HCT116 (cell line): Measurements from ENCODE around the gene PEX6. TPM values are rescaled to one million over a fixed set of nuclear protein-coding genes. Genes with fewer than 3 reads are reported as not detected.

Source experiments
- ATAC-seq: fragments of 200-7000 bp; cut with Tn5 transposase; 2 replicates; pipeline ENCODE4 v1.9.1; 2020; ENCODE audit warnings: mild to moderate bottlenecking, moderate library complexity
- BruUV-seq: library from RNA; stranded (reverse); fragments of 400-500 nt; replicated peaks from 2 replicates; lab custom pipeline; 2021; lab: Mats Ljungman, UMichigan
- CTCF ChIA-PET: fragments of 300-600 bp; sonication (Branson Sonifier 250); formaldehyde crosslinking; loops from one replicate; lab custom pipeline; 2021; ENCODE audit warnings: antibody characterized with exemption; lab: Charles Lee
- POLR2A ChIA-PET: fragments of 300-600, 350-600 bp; sonication (Branson Sonifier 250); formaldehyde crosslinking; loops from one replicate; lab custom pipeline; 2021; ENCODE audit warnings: antibody characterized with exemption; lab: Charles Lee
- RAD21 ChIA-PET, 2 experiments: fragments of 300-600 bp; sonication (Branson Sonifier 250); formaldehyde crosslinking; loops; one replicate each; lab custom pipeline; 2023; ENCODE audit warnings: low total read pairs in 2 of 2; ENCODE audit not compliant: uncharacterized antibody in 2 of 2, unreplicated experiment in 2 of 2, low non-redundant PET in 1 of 2; lab: Charles Lee
- DNase-seq: peaks from one replicate; pipeline ENCODE4 v3.0.0-alpha.2; 2010; ENCODE audit warnings: low read depth, low spot score
- H2AFZ ChIP-seq: fragments of 200-600 bp; shearing (Covaris generic), sonication (generic); 2 replicates; pipeline ENCODE4 v1.6.1; 2017; ENCODE audit warnings: low read depth, mixed run types, mixed read lengths, antibody characterized with exemption, low read length; ENCODE audit not compliant: poor library complexity, severe bottlenecking
- H3K27ac ChIP-seq: 2 replicates; pipeline ENCODE4 v1.5.1; 2012; ENCODE audit warnings: low read depth, low read length
- H3K27me3 ChIP-seq: fragments of 200-600 bp; sonication (generic); 2 replicates; pipeline ENCODE4 v1.6.1; 2016; ENCODE audit warnings: mixed run types, low read length, mixed read lengths; ENCODE audit not compliant: insufficient read depth
- H3K36me3 ChIP-seq, 2 experiments: fragments of 200-500 bp in 1 of 2; fragments of 200-600 bp in 1 of 2; sonication (Bioruptor generic) in 1 of 2; sonication (generic) in 1 of 2; 2 replicates each; pipeline versions ENCODE4 v1.5.1 to v1.6.1; 2014 to 2016; ENCODE audit warnings: low read length in 2 of 2, inconsistent platforms in 1 of 2, mixed read lengths in 1 of 2, mixed run types in 1 of 2; ENCODE audit not compliant: insufficient read depth in 2 of 2, control insufficient read depth in 1 of 2
- H3K4me1 ChIP-seq, 2 experiments: fragments of 200-600 bp in 1 of 2; sonication (generic) in 1 of 2; 2 replicates each; pipeline versions ENCODE4 v1.5.1 to v1.6.1; 2012 to 2017; ENCODE audit warnings: low read length in 2 of 2, inconsistent platforms in 1 of 2, mild to moderate bottlenecking in 1 of 2, mixed read lengths in 1 of 2, mixed run types in 1 of 2, moderate library complexity in 1 of 2; ENCODE audit not compliant: insufficient read depth in 2 of 2, control insufficient read depth in 1 of 2
- H3K4me2 ChIP-seq: fragments of 200-600 bp; sonication (generic); 2 replicates; pipeline ENCODE4 v1.6.1; 2017; ENCODE audit warnings: mixed run types, low read length, mixed read lengths
- H3K4me3 ChIP-seq, 2 experiments: fragments of 200-600 bp in 1 of 2; sonication (generic) in 1 of 2; replicated peaks in 1 of 2; 2 replicates each; pipeline ENCODE4 v1.5.1; 2011 to 2016; ENCODE audit warnings: low read length in 2 of 2, control low read depth in 1 of 2, low read depth in 1 of 2, mild to moderate bottlenecking in 1 of 2, mixed read lengths in 1 of 2, mixed run types in 1 of 2
- H3K79me2 ChIP-seq: fragments of 200-600 bp; sonication (generic); 2 replicates; pipeline ENCODE4 v1.6.1; 2017; ENCODE audit warnings: mild to moderate bottlenecking, mixed run types, low read length, moderate library complexity, mixed read lengths; ENCODE audit not compliant: insufficient read depth
- H3K9ac ChIP-seq: fragments of 200-600 bp; sonication (generic); 2 replicates; pipeline ENCODE4 v1.6.1; 2016; ENCODE audit warnings: low read length, mixed read lengths
- H3K9me2 ChIP-seq: fragments of 200-600 bp; sonication (generic), shearing (Covaris generic); 2 replicates; pipeline ENCODE4 v1.6.1; 2017; ENCODE audit warnings: mixed run types, mild to moderate bottlenecking, moderate library complexity; ENCODE audit not compliant: insufficient read depth
- H3K9me3 ChIP-seq, 2 experiments: fragments of 200-500 bp in 1 of 2; fragments of 200-600 bp in 1 of 2; sonication (Bioruptor generic) in 1 of 2; sonication (generic) in 1 of 2; 2 replicates each; pipeline ENCODE4 v1.6.1; 2014 to 2017; ENCODE audit warnings: low read length in 2 of 2, mixed read lengths in 2 of 2, inconsistent platforms in 1 of 2, low read depth in 1 of 2, mild to moderate bottlenecking in 1 of 2, mixed run types in 1 of 2, moderate library complexity in 1 of 2; ENCODE audit not compliant: control insufficient read depth in 1 of 2, insufficient read depth in 1 of 2
- H4K20me1 ChIP-seq: fragments of 200-600 bp; sonication (generic), shearing (Covaris generic); 2 replicates; pipeline ENCODE4 v1.6.1; 2017; ENCODE audit warnings: mixed run types, mild to moderate bottlenecking, moderate library complexity; ENCODE audit not compliant: insufficient read depth
- ATF3 ChIP-seq: IDR thresholded peaks from 2 replicates; pipeline ENCODE4 v1.6.1; 2012
- ELF1 ChIP-seq: IDR thresholded peaks from 2 replicates; pipeline ENCODE4 v1.6.1; 2012; ENCODE audit warnings: low read depth, borderline replicate concordance
- EZH2 ChIP-seq: fragments of 200-600 bp; sonication (generic); IDR thresholded peaks from 2 replicates; pipeline ENCODE4 v1.6.1; 2017; ENCODE audit warnings: antibody characterized with exemption, mixed run types
- EZH2phosphoT487 ChIP-seq: fragments of 200-600 bp; IDR thresholded peaks from 2 replicates; pipeline ENCODE4 v1.6.1; 2018; ENCODE audit warnings: antibody characterized with exemption, borderline replicate concordance
- FOSL1 ChIP-seq: IDR thresholded peaks from 2 replicates; pipeline ENCODE4 v1.6.1; 2012; ENCODE audit warnings: low read depth
- JUND ChIP-seq: IDR thresholded peaks from 2 replicates; pipeline ENCODE4 v1.6.1; 2012
- MAX ChIP-seq: IDR thresholded peaks from 2 replicates; pipeline ENCODE4 v1.6.1; 2012
- RAD21 ChIP-seq: IDR thresholded peaks from 2 replicates; pipeline ENCODE4 v1.6.1; 2012; ENCODE audit warnings: low read depth, mild to moderate bottlenecking
- REST ChIP-seq: IDR thresholded peaks from 2 replicates; pipeline ENCODE4 v1.6.1; 2012; ENCODE audit warnings: low read depth
- SRF ChIP-seq: IDR thresholded peaks from 2 replicates; pipeline ENCODE4 v1.6.1; 2012; ENCODE audit warnings: low read depth
- YY1 ChIP-seq: IDR thresholded peaks from 2 replicates; pipeline ENCODE4 v1.6.1; 2011; ENCODE audit warnings: low read length, low read depth, moderate library complexity, mild to moderate bottlenecking; ENCODE audit not compliant: insufficient replicate concordance; ENCODE audit errors: extremely low read depth
- ZBTB33 ChIP-seq: IDR thresholded peaks from 2 replicates; pipeline ENCODE4 v1.6.1; 2011; ENCODE audit warnings: mild to moderate bottlenecking, low read length, moderate library complexity; ENCODE audit not compliant: insufficient replicate concordance; ENCODE audit errors: extremely low read depth
- intact Hi-C: fragments of 100-400 bp; cut with micrococcal nuclease; formaldehyde crosslinking; loops from 2 replicates; pipeline ENCODE4 v1.10.0; 2022
- total RNA-seq: library from RNA; stranded (reverse); gene quantifications from one replicate; pipeline ENCODE4 v1.2.1, GENCODE V29; 2021; ENCODE audit not compliant: unreplicated experiment

PEX6 gene
- total RNA-seq, 1 experiment from 2014 or later: 21.4 TPM

- TF ChIP-seq ZBTB33: no peak
- peak; percentile 99 for TF ChIP-seq MAX
- no peak for TF ChIP-seq FOSL1
- TF ChIP-seq ATF3: no peak
Measured at GRCh38 chr6:42928986-42929820, 49.8 kb downstream of the PEX6 start, which contains the start of gene CNPY3 (continued).

- H3K4me1 ChIP-seq: peaks cover 6 to 12% of the 10 kb centered on the region in 2 experiments; a peak in 3 of 4 replicates
- peaks cover 8% of the 10 kb centered on the region for H3K79me2 ChIP-seq
- no peak for ATAC-seq
- H3K9ac ChIP-seq: no peak overlapping the region
- TF ChIP-seq JUND (no peak), EZH2 (no peak), EZH2phosphoT487 (no peak), ELF1 (no peak), RAD21 (no peak), SRF (no peak), YY1 (no peak), ATF3 (no peak), REST (no peak)
- POLR2A ChIA-PET: no interaction called here
- H3K4me3 ChIP-seq: no peak overlapping the region
- no peaks in the 10 kb centered on the region for H3K9me3 ChIP-seq
- H3K4me2 ChIP-seq: no peak overlapping the region
- no peaks in the 10 kb centered on the region for H4K20me1 ChIP-seq
- H2AFZ ChIP-seq: no peak overlapping the region
- RAD21 ChIA-PET: no interaction called here
- intact Hi-C loops: no loop called here
- no peak for DNase-seq
- no peaks in the 10 kb centered on the region for H3K9me2 ChIP-seq
- no peak overlapping the region for H3K27ac ChIP-seq
- BruUV-seq: no TSS peak
- H3K36me3 ChIP-seq: no peaks in the 10 kb centered on the region
- CTCF ChIA-PET: no interaction called here
- H3K27me3 ChIP-seq: no peaks in the 10 kb centered on the region
Measured at GRCh38 chr6:42925248-42925857, 53.6 kb downstream of the PEX6 start.
